Keratinocyte (primary cell): ENCODE results near the gene POU6F2. TPM values are rescaled to one million over a fixed set of nuclear protein-coding genes. Genes with fewer than 3 reads are reported as not detected.

Experiments
- DNase-seq: peaks from one replicate; pipeline ENCODE4 v3.0.0-alpha.2; 2011; ENCODE audit warnings: low read depth, missing footprints, low spot score
- FAIRE-seq: peaks from 2 replicates; lab custom pipeline; 2011; peaks lifted over from hg19 to GRCh38; lab: Jason Lieb, UNC
- H2AFZ ChIP-seq: 2 replicates; pipeline ENCODE4 v1.6.0; 2012; ENCODE audit warnings: low read length, control low read depth, inconsistent platforms; ENCODE audit not compliant: control insufficient read depth
- H3K27ac ChIP-seq: 2 replicates; pipeline ENCODE4 v1.5.1; 2011; ENCODE audit warnings: low read length; ENCODE audit not compliant: control insufficient read depth, insufficient read depth
- H3K27me3 ChIP-seq: 3 replicates; pipeline ENCODE4 v1.6.0; 2011; ENCODE audit warnings: low read length; ENCODE audit not compliant: control insufficient read depth, insufficient read depth; ENCODE audit errors: extremely low read depth
- H3K36me3 ChIP-seq, 2 experiments: 2 replicates in 1 of 2; 3 replicates in 1 of 2; pipeline ENCODE4 v1.5.1; 2011; ENCODE audit warnings: low read length in 2 of 2, mild to moderate bottlenecking in 1 of 2; ENCODE audit not compliant: control insufficient read depth in 2 of 2, insufficient read depth in 2 of 2; ENCODE audit errors: extremely low read depth in 1 of 2
- H3K4me1 ChIP-seq: 3 replicates; pipeline ENCODE4 v1.5.1; 2011; ENCODE audit warnings: low read length; ENCODE audit not compliant: control insufficient read depth, insufficient read depth; ENCODE audit errors: extremely low read depth
- H3K4me2 ChIP-seq: 3 replicates; pipeline ENCODE4 v1.6.0; 2011; ENCODE audit warnings: low read depth, low read length; ENCODE audit not compliant: control insufficient read depth, insufficient read depth; ENCODE audit errors: extremely low read depth
- H3K4me3 ChIP-seq, 3 experiments: fragments of 200-600 bp in 1 of 3; sonication (generic) in 1 of 3; 2 replicates in 2 of 3; 3 replicates in 1 of 3; pipeline ENCODE4 v1.5.1; 2011 to 2016; ENCODE audit warnings: low read length in 3 of 3, mild to moderate bottlenecking in 3 of 3, control low read depth in 2 of 3, inconsistent platforms in 1 of 3, low read depth in 1 of 3, mixed read lengths in 1 of 3, mixed run types in 1 of 3, moderate library complexity in 1 of 3; ENCODE audit not compliant: control insufficient read depth in 2 of 3, insufficient read depth in 2 of 3; ENCODE audit errors: extremely low read depth in 1 of 3
- H3K79me2 ChIP-seq: 2 replicates; pipeline ENCODE4 v1.6.0; 2012; ENCODE audit warnings: low read length; ENCODE audit not compliant: control insufficient read depth, insufficient read depth
- H3K9ac ChIP-seq: 3 replicates; pipeline ENCODE4 v1.6.0; 2011; ENCODE audit warnings: low read length; ENCODE audit not compliant: control insufficient read depth, insufficient read depth; ENCODE audit errors: extremely low read depth
- H3K9me1 ChIP-seq: 3 replicates; pipeline ENCODE4 v1.6.0; 2011; ENCODE audit warnings: low read length; ENCODE audit not compliant: control insufficient read depth, insufficient read depth; ENCODE audit errors: extremely low read depth
- H3K9me3 ChIP-seq: 2 replicates; pipeline ENCODE4 v1.5.1; 2012; ENCODE audit warnings: low read depth, low read length; ENCODE audit not compliant: control insufficient read depth
- H4K20me1 ChIP-seq: 3 replicates; pipeline ENCODE4 v1.6.0; 2011; ENCODE audit warnings: low read length; ENCODE audit not compliant: control insufficient read depth, insufficient read depth; ENCODE audit errors: extremely low read depth
- CTCF ChIP-seq, 3 experiments: IDR thresholded peaks in 1 of 3; conservative IDR thresholded peaks in 1 of 3; optimal IDR thresholded peaks in 1 of 3; 2 replicates in 2 of 3; 3 replicates in 1 of 3; pipeline versions ENCODE3 to v1.5.1; 2011; ENCODE audit warnings: low read length in 3 of 3, mild to moderate bottlenecking in 3 of 3, moderate library complexity in 2 of 3, control low read depth in 1 of 3, inconsistent platforms in 1 of 3; ENCODE audit not compliant: insufficient read depth in 2 of 3; ENCODE audit errors: extremely low read depth in 1 of 3
- EZH2 ChIP-seq: IDR thresholded peaks from one replicate; pipeline ENCODE4 v1.6.1; 2012; ENCODE audit warnings: inconsistent platforms, mild to moderate bottlenecking, low read length, moderate library complexity
- dilution Hi-C: fragments of 300-500 bp; cut with MboI; formaldehyde crosslinking; loops from one replicate; pipeline ENCODE4 v1.7.0; 2020; ENCODE audit warnings: low sequenced_read_pairs; ENCODE audit not compliant: extremely low pct_ligation_motif_present
- polyA plus RNA-seq, 5 experiments: library from polyadenylated mRNA; depleted of rRNA in 3 of 5; stranded (reverse) in 3 of 5; stranded (forward) in 1 of 5; unstranded in 1 of 5; fragments of >200 nt; gene quantifications; 1 replicate in 1 of 5; 2 replicates in 3 of 5; 3 replicates in 1 of 5; pipeline versions ENCODE4 v1.2.1 to v1.2.3, GENCODE V29; 2011 to 2012; ENCODE audit warnings: missing spikeins in 2 of 5, low read depth in 1 of 5, low replicate concordance in 1 of 5

Gene POU6F2
- polyA plus RNA-seq, 1 donor (not counting 4 experiments of a cell fraction or from before 2014, with no cell fraction given) = not detected

- FAIRE-seq (no peak), DNase-seq (no peak)
- no peaks in the 10 kb centered on the region for H3K79me2 ChIP-seq
- no peak overlapping the region for H3K27ac ChIP-seq
- H3K9ac ChIP-seq = no peak overlapping the region
- H3K36me3 ChIP-seq = no peaks in the 10 kb centered on the region
- TF ChIP-seq CTCF (optimal IDR thresholded peaks at IDR 0.05 in 1 of 3, IDR thresholded peaks at IDR 0.05 in 1 of 3, conservative IDR thresholded peaks at IDR 0.05 in 1 of 3; ENCODE audit: extremely low read depth in 1 of 3, insufficient read depth in 2 of 3, low read length in 3 of 3) = no peak
- no peak for TF ChIP-seq EZH2
- H3K4me1 ChIP-seq = no peaks in the 10 kb centered on the region
- H3K9me3 ChIP-seq = no peaks in the 10 kb centered on the region
- H3K9me1 ChIP-seq = no peaks in the 10 kb centered on the region
- no peak overlapping the region for H2AFZ ChIP-seq
- H3K27me3 ChIP-seq = no peaks in the 10 kb centered on the region
- H4K20me1 ChIP-seq = no peaks in the 10 kb centered on the region
- no peak overlapping the region for H3K4me2 ChIP-seq
- H3K4me3 ChIP-seq = no peak overlapping the region
- dilution Hi-C loops = no loop called here
Measured at GRCh38 chr7:39137480-39137879, 159.8 kb downstream of the POU6F2 start.

GRCh38 chr7:39142750-39143149, 165.0 kb downstream of the POU6F2 start:
- DNase-seq (no peak), FAIRE-seq (no peak)
- Histone ChIP-seq H4K20me1 (no peaks in the 10 kb centered on the region), H3K9me1 (no peaks in the 10 kb centered on the region), H3K4me3 (no peak overlapping the region), H3K27me3 (no peaks in the 10 kb centered on the region), H3K27ac (no peak overlapping the region), H3K79me2 (no peaks in the 10 kb centered on the region), H2AFZ (no peak overlapping the region), H3K9ac (no peak overlapping the region), H3K36me3 (no peaks in the 10 kb centered on the region), H3K4me2 (no peak overlapping the region), H3K9me3 (no peaks in the 10 kb centered on the region), H3K4me1 (no peaks in the 10 kb centered on the region)
- TF ChIP-seq EZH2 (no peak), CTCF (optimal IDR thresholded peaks at IDR 0.05 in 1 of 3, IDR thresholded peaks at IDR 0.05 in 1 of 3, conservative IDR thresholded peaks at IDR 0.05 in 1 of 3; ENCODE audit: extremely low read depth in 1 of 3, insufficient read depth in 2 of 3, low read length in 3 of 3) (no peak)
- dilution Hi-C loops = no loop called here
